ENCODE data around the gene FLNB. TPM values are rescaled to one million over a fixed set of nuclear protein-coding genes. Genes with fewer than 3 reads are reported as not detected.

Gene FLNB
- total RNA-seq, 2 donors from 2014 or later = 212 to 221 TPM

GRCh38 chr3:57959423-57960173 is 48.6 kb upstream of the FLNB start:
- Mint-ChIP-seq H3K9me3 (no peaks in the 10 kb centered on the region), H3K4me3 (no peak overlapping the region), H3K27me3 (ENCODE audit: insufficient read depth) (no peaks in the 10 kb centered on the region), H3K4me1 (no peaks in the 10 kb centered on the region), H3K36me3 (ENCODE audit: low read depth) (no peaks in the 10 kb centered on the region), H3K27ac (no peak overlapping the region)
- DNase-seq = no peak
- no peak for TF ChIP-seq CTCF (conservative IDR thresholded peaks at IDR 0.05)
- Histone ChIP-seq H3K27me3 (ENCODE audit: control insufficient read depth, insufficient read depth, low read length, poor library complexity, severe bottlenecking) (no peaks in the 10 kb centered on the region), H3K9me3 (ENCODE audit: control insufficient read depth, low read length) (no peaks in the 10 kb centered on the region), H3K9ac (ENCODE audit: extremely low read depth, low read length, poor library complexity, severe bottlenecking) (no peak overlapping the region), H3K27ac (ENCODE audit: low read depth, low read length) (no peak overlapping the region), H3K4me3 (ENCODE audit: low read length) (no peak overlapping the region), H3K4me1 (ENCODE audit: control insufficient read depth, insufficient read depth, low read length) (no peaks in the 10 kb centered on the region), H3K36me3 (ENCODE audit: control insufficient read depth, insufficient read depth, low read length) (no peaks in the 10 kb centered on the region)
- 78 to 87% methylated on average over 11 to 19 of the region's 19 CpGs for WGBS, 2 experiments (ENCODE audit: insufficient coverage in 1 of 2, insufficient read length in 1 of 2)

GRCh38 chr3:57960174-57960505 is 48.1 kb upstream of the FLNB start:
- Histone ChIP-seq H3K27ac (ENCODE audit: low read depth, low read length) (no peak overlapping the region), H3K27me3 (ENCODE audit: control insufficient read depth, insufficient read depth, low read length, poor library complexity, severe bottlenecking) (no peaks in the 10 kb centered on the region)

GRCh38 chr3:57961177-57961827 is 46.9 kb upstream of the FLNB start:
- no peaks in the 10 kb centered on the region for H3K36me3 Mint-ChIP-seq (ENCODE audit: low read depth)
- H3K27me3 Mint-ChIP-seq (ENCODE audit: insufficient read depth) = no peaks in the 10 kb centered on the region
- no peaks in the 10 kb centered on the region for H3K9me3 ChIP-seq (ENCODE audit: control insufficient read depth, low read length)
- no peak overlapping the region for H3K9ac ChIP-seq (ENCODE audit: extremely low read depth, low read length, poor library complexity, severe bottlenecking)
- no peak overlapping the region for H3K4me3 Mint-ChIP-seq
- 94 to 95% methylated on average over 16 to 21 of the region's 21 CpGs for WGBS, 2 experiments (ENCODE audit: insufficient coverage in 1 of 2, insufficient read length in 1 of 2)
- H3K27ac Mint-ChIP-seq = no peak overlapping the region
- no peaks in the 10 kb centered on the region for H3K9me3 Mint-ChIP-seq
- no peak overlapping the region for H3K4me3 ChIP-seq (ENCODE audit: low read length)
- no peaks in the 10 kb centered on the region for H3K27me3 ChIP-seq (ENCODE audit: control insufficient read depth, insufficient read depth, low read length, poor library complexity, severe bottlenecking)
- no peak overlapping the region for H3K27ac ChIP-seq (ENCODE audit: low read depth, low read length)
- no peaks in the 10 kb centered on the region for H3K4me1 ChIP-seq (ENCODE audit: control insufficient read depth, insufficient read depth, low read length)
- H3K36me3 ChIP-seq (ENCODE audit: control insufficient read depth, insufficient read depth, low read length) = no peaks in the 10 kb centered on the region
- no peak for TF ChIP-seq CTCF (conservative IDR thresholded peaks at IDR 0.05)
- H3K4me1 Mint-ChIP-seq = no peaks in the 10 kb centered on the region
- DNase-seq = no peak

More at GRCh38 chr3:57960174-57960505, 48.1 kb upstream of the FLNB start:
- H3K4me3 ChIP-seq (ENCODE audit: low read length) = no peak overlapping the region
- peak; percentile 61 for DNase-seq
- Mint-ChIP-seq H3K36me3 (ENCODE audit: low read depth) (no peaks in the 10 kb centered on the region), H3K4me1 (no peaks in the 10 kb centered on the region), H3K27ac (no peak overlapping the region), H3K27me3 (ENCODE audit: insufficient read depth) (no peaks in the 10 kb centered on the region), H3K9me3 (no peaks in the 10 kb centered on the region), H3K4me3 (no peak overlapping the region)
- H3K36me3 ChIP-seq (ENCODE audit: control insufficient read depth, insufficient read depth, low read length) = no peaks in the 10 kb centered on the region
- no peaks in the 10 kb centered on the region for H3K4me1 ChIP-seq (ENCODE audit: control insufficient read depth, insufficient read depth, low read length)
- WGBS, 2 experiments (ENCODE audit: insufficient coverage in 1 of 2, insufficient read length in 1 of 2) = 81 to 88% methylated on average over 4 of the region's 4 CpGs
- no peaks in the 10 kb centered on the region for H3K9me3 ChIP-seq (ENCODE audit: control insufficient read depth, low read length)
- TF ChIP-seq CTCF (conservative IDR thresholded peaks at IDR 0.05) = no peak
- no peak overlapping the region for H3K9ac ChIP-seq (ENCODE audit: extremely low read depth, low read length, poor library complexity, severe bottlenecking)
